GM12878 (cell line): ENCODE data around the gene RCC1.

ENCODE experiments used
- EP300 ChIP-seq, 2 experiments: fragments of 150-350 bp in 1 of 2; IDR thresholded peaks; 2 replicates each; pipeline ENCODE4 v1.6.1; 2011 to 2012; ENCODE audit warnings: low read depth in 2 of 2, low read length in 2 of 2, borderline replicate concordance in 1 of 2, improper control_type of control experiment in 1 of 2, inconsistent platforms in 1 of 2; ENCODE audit not compliant: control insufficient read depth in 1 of 2
- MYC ChIP-seq: IDR thresholded peaks from 2 replicates; pipeline ENCODE4 v1.6.1; 2011; ENCODE audit warnings: mild to moderate bottlenecking, low read length, moderate library complexity, inconsistent platforms; ENCODE audit not compliant: insufficient read depth, insufficient replicate concordance, insufficient read length, severe bottlenecking
- NR2C2 ChIP-seq: IDR thresholded peaks from 2 replicates; pipeline ENCODE4 v1.6.1; 2011; ENCODE audit warnings: borderline replicate concordance, low read depth; ENCODE audit not compliant: control insufficient read depth, insufficient read length
- POLR2AphosphoS5 ChIP-seq: IDR thresholded peaks from 2 replicates; pipeline ENCODE4 v1.6.1; 2011; ENCODE audit warnings: mild to moderate bottlenecking, low read length, inconsistent platforms
- RAD51 ChIP-seq: fragments of 450-650 bp; IDR thresholded peaks from 2 replicates; pipeline ENCODE4 v1.6.1; 2016; ENCODE audit warnings: moderate library complexity, mild to moderate bottlenecking, inconsistent platforms
- SUZ12 ChIP-seq: fragments of 200-600 bp; sonication (generic); IDR thresholded peaks from one replicate; pipeline ENCODE4 v1.6.1; 2018; ENCODE audit warnings: antibody characterized with exemption, mild to moderate bottlenecking; ENCODE audit not compliant: unreplicated experiment
- TF ChIP-seq, protein P1 (sequence below): IDR thresholded peaks from 2 replicates; pipeline ENCODE4 v1.6.1; 2012; ENCODE audit warnings: mild to moderate bottlenecking, low read depth, low read length
- TF ChIP-seq, protein P2 (sequence below): IDR thresholded peaks from 2 replicates; pipeline ENCODE4 v1.6.1; 2012; ENCODE audit warnings: improper control_type of control experiment, low read depth, low read length; ENCODE audit not compliant: insufficient replicate concordance
- TF ChIP-seq, protein P3 (sequence below), 3 experiments: IDR thresholded peaks in 2 of 3; conservative IDR thresholded peaks in 1 of 3; 2 replicates each; pipeline ENCODE4 v1.5.1; 2011; ENCODE audit warnings: low read depth in 3 of 3, low read length in 3 of 3, mild to moderate bottlenecking in 3 of 3, control low read depth in 2 of 3, moderate library complexity in 2 of 3, inconsistent platforms in 1 of 3, mixed read lengths in 1 of 3; ENCODE audit not compliant: control insufficient read depth in 2 of 3, insufficient read depth in 1 of 3; ENCODE audit errors: extremely low read depth in 1 of 3

DNA sequence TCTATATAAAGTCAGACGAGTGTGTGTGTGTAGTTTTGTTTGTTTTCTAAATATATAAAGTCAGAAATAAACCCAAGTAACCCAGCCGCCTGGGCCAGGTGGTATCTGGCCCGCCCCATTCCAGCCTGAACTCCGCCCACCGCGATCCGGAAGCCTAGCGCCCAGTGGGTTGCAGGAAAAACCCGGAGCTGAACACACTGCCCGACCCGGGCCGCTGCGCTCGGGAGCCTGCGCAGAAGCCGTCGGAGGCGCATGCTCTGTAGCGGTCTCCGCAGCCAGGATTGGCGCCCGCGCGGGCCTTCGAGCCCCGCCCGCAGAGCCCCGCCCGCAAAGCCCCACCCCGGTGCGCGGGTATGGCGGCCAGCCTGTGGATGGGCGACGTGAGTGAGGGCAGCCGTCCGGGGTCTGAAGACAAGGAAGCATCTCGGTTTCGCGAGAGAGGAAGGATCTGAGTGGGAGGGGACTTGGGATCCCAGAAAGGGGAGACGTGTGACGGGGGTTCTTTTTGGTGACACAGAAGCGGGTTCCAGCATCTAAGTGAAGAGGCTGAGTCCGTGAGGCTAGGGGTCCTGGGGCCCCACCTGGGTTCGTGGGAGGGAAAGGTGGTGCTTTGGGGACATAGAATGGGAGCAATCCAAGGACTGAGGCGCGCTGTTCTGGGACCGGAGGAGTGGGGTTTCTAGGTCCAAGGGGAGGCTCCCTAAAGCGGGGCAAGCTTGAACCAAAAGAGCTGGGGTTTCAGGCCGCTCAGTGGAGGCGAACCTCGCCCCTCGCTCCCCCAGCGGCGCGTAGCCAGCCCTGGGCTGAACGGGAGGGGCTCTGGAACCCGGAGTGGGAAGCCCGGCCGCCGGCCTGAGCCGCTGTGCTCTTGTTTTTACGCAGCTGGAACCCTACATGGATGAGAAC, 47.2 kb downstream of the RCC1 start, which contains the start of gene TRNAU1AP:
- TF ChIP-seq RAD51 (0 out of 2 replicates have a peak, but pooled peaks have one; percentile 26), POLR2AphosphoS5 (peak; percentile 59), MYC (no peak), SUZ12 (no peak), EP300 (IDR thresholded peaks at IDR 0.05; ENCODE audit: borderline replicate concordance in 1 of 2, control insufficient read depth in 1 of 2, low read depth in 2 of 2, low read length in 2 of 2) (peak in 1 of 2 experiments; percentile 68; a peak in 1 of 4 replicates), NR2C2 (no peak)
- TF ChIP-seq, protein P1, sequence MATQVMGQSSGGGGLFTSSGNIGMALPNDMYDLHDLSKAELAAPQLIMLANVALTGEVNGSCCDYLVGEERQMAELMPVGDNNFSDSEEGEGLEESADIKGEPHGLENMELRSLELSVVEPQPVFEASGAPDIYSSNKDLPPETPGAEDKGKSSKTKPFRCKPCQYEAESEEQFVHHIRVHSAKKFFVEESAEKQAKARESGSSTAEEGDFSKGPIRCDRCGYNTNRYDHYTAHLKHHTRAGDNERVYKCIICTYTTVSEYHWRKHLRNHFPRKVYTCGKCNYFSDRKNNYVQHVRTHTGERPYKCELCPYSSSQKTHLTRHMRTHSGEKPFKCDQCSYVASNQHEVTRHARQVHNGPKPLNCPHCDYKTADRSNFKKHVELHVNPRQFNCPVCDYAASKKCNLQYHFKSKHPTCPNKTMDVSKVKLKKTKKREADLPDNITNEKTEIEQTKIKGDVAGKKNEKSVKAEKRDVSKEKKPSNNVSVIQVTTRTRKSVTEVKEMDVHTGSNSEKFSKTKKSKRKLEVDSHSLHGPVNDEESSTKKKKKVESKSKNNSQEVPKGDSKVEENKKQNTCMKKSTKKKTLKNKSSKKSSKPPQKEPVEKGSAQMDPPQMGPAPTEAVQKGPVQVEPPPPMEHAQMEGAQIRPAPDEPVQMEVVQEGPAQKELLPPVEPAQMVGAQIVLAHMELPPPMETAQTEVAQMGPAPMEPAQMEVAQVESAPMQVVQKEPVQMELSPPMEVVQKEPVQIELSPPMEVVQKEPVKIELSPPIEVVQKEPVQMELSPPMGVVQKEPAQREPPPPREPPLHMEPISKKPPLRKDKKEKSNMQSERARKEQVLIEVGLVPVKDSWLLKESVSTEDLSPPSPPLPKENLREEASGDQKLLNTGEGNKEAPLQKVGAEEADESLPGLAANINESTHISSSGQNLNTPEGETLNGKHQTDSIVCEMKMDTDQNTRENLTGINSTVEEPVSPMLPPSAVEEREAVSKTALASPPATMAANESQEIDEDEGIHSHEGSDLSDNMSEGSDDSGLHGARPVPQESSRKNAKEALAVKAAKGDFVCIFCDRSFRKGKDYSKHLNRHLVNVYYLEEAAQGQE, result no peak
- TF ChIP-seq, protein P2, sequence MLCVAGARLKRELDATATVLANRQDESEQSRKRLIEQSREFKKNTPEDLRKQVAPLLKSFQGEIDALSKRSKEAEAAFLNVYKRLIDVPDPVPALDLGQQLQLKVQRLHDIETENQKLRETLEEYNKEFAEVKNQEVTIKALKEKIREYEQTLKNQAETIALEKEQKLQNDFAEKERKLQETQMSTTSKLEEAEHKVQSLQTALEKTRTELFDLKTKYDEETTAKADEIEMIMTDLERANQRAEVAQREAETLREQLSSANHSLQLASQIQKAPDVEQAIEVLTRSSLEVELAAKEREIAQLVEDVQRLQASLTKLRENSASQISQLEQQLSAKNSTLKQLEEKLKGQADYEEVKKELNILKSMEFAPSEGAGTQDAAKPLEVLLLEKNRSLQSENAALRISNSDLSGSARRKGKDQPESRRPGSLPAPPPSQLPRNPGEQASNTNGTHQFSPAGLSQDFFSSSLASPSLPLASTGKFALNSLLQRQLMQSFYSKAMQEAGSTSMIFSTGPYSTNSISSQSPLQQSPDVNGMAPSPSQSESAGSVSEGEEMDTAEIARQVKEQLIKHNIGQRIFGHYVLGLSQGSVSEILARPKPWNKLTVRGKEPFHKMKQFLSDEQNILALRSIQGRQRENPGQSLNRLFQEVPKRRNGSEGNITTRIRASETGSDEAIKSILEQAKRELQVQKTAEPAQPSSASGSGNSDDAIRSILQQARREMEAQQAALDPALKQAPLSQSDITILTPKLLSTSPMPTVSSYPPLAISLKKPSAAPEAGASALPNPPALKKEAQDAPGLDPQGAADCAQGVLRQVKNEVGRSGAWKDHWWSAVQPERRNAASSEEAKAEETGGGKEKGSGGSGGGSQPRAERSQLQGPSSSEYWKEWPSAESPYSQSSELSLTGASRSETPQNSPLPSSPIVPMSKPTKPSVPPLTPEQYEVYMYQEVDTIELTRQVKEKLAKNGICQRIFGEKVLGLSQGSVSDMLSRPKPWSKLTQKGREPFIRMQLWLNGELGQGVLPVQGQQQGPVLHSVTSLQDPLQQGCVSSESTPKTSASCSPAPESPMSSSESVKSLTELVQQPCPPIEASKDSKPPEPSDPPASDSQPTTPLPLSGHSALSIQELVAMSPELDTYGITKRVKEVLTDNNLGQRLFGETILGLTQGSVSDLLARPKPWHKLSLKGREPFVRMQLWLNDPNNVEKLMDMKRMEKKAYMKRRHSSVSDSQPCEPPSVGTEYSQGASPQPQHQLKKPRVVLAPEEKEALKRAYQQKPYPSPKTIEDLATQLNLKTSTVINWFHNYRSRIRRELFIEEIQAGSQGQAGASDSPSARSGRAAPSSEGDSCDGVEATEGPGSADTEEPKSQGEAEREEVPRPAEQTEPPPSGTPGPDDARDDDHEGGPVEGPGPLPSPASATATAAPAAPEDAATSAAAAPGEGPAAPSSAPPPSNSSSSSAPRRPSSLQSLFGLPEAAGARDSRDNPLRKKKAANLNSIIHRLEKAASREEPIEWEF, result peak; percentile 46
- TF ChIP-seq, protein P3, sequence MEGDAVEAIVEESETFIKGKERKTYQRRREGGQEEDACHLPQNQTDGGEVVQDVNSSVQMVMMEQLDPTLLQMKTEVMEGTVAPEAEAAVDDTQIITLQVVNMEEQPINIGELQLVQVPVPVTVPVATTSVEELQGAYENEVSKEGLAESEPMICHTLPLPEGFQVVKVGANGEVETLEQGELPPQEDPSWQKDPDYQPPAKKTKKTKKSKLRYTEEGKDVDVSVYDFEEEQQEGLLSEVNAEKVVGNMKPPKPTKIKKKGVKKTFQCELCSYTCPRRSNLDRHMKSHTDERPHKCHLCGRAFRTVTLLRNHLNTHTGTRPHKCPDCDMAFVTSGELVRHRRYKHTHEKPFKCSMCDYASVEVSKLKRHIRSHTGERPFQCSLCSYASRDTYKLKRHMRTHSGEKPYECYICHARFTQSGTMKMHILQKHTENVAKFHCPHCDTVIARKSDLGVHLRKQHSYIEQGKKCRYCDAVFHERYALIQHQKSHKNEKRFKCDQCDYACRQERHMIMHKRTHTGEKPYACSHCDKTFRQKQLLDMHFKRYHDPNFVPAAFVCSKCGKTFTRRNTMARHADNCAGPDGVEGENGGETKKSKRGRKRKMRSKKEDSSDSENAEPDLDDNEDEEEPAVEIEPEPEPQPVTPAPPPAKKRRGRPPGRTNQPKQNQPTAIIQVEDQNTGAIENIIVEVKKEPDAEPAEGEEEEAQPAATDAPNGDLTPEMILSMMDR (IDR thresholded peaks at IDR 0.05 in 2 of 3, conservative IDR thresholded peaks at IDR 0.05 in 1 of 3; ENCODE audit: control insufficient read depth in 2 of 3, extremely low read depth in 1 of 3, insufficient read depth in 1 of 3, low read depth in 3 of 3, low read length in 3 of 3), result no peak
